ENCODE results near the gene RTEL1. TPM values are rescaled to one million over a fixed set of nuclear protein-coding genes. Genes with fewer than 3 reads are reported as not detected.

Gene RTEL1
- polyA plus RNA-seq, 3 donors, result 1.0 to 15.5 (median 4.8) TPM

DNA sequence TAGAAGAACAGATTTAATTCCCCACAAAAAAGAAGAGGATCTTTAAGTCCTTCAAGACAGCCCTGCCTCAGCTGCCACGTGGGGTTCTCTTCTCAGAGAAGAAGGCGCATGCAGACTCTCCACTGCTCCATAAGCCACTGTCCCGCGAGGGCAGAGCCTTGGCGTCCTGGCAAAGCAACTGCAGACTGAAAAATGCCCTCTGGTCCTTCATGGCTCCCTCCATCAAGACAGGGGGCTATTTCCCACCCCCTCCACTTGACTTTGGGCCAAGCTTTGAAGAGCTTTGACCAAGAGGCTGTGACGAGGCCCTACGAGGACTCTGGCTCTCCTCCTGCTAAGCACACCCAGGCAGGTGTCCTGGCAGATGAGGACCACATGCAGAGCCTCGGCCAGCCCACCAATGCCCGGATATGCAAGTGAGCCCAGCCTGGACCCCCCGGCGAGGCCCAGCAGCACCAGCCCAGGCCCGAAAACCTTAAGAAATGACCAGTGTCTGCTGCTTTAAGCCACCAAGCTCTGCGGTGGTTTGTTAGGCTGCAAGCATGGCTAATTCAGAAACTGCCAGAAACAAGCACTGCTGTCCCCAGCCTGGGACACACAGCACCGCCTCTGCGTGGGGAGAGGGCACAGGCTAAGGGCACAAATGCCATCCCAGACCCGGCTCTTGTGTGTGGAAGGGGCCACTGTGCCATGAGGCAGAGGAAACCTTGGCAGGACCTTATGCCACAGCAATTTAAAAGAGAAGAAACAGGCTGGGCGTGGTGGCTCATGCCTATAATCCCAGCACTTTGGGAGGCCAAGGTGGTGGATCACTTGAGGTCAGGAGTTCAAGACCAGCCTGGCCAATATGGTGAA, 47.3 kb upstream of the RTEL1 start:
- H3K27me3 ChIP-seq (ENCODE audit: control insufficient read depth in 2 of 2, insufficient read depth in 2 of 2, low read length in 2 of 2), result no peaks in the 10 kb centered on the region
- H3K79me2 ChIP-seq (ENCODE audit: insufficient read depth, low read length), result peaks cover 19% of the 10 kb centered on the region
- peaks cover 4 to 11% (median 7%) of the 10 kb centered on the region in 7 donors for H3K9me3 Mint-ChIP-seq
- peaks cover 1 to 4% (median 3%) of the 10 kb centered on the region in 3 donors for H3K27me3 Mint-ChIP-seq (ENCODE audit: low read depth in 3 of 3)
- H3K27ac ChIP-seq (ENCODE audit: low read depth in 1 of 2, low read length in 2 of 2), result no peak overlapping the region
- H3K9ac ChIP-seq (ENCODE audit: insufficient read depth, low read length, poor library complexity, severe bottlenecking), result no peak overlapping the region
- no peak overlapping the region for H3K4me2 ChIP-seq (replicated peaks; ENCODE audit: extremely low read depth, low read length, poor library complexity, severe bottlenecking)
- WGBS (ENCODE audit: insufficient coverage), result 88% methylated on average over 16 of the region's 17 CpGs
- H2AFZ ChIP-seq (ENCODE audit: insufficient read depth, low read depth, low read length, poor library complexity, severe bottlenecking), result no peak overlapping the region
- peak overlapping the region in 3 of 7 donors; percentile 23 to 96 (median 35) for H3K27ac Mint-ChIP-seq
- H3K4me3 Mint-ChIP-seq, result no peak overlapping the region
- peaks cover 7% of the 10 kb centered on the region for H4K20me1 ChIP-seq (ENCODE audit: insufficient read depth, low read length)
- intact Hi-C loops (cut with micrococcal nuclease), result loop anchor here in 1 of 2 donors (5.0 kb wide), 1 partner anchor 34 kb away; no protein-coding TSS in a partner anchor
- peaks cover 30 to 38% of the 10 kb centered on the region in 2 donors for H3K4me1 ChIP-seq (ENCODE audit: control insufficient read depth in 1 of 2, insufficient read depth in 2 of 2, low read length in 2 of 2)
- peaks cover 46% of the 10 kb centered on the region for H3K4me1 Mint-ChIP-seq
- TF ChIP-seq, protein P1, sequence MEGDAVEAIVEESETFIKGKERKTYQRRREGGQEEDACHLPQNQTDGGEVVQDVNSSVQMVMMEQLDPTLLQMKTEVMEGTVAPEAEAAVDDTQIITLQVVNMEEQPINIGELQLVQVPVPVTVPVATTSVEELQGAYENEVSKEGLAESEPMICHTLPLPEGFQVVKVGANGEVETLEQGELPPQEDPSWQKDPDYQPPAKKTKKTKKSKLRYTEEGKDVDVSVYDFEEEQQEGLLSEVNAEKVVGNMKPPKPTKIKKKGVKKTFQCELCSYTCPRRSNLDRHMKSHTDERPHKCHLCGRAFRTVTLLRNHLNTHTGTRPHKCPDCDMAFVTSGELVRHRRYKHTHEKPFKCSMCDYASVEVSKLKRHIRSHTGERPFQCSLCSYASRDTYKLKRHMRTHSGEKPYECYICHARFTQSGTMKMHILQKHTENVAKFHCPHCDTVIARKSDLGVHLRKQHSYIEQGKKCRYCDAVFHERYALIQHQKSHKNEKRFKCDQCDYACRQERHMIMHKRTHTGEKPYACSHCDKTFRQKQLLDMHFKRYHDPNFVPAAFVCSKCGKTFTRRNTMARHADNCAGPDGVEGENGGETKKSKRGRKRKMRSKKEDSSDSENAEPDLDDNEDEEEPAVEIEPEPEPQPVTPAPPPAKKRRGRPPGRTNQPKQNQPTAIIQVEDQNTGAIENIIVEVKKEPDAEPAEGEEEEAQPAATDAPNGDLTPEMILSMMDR (IDR thresholded peaks at IDR 0.05), result no peak
- H3K9me3 ChIP-seq (replicated peaks in 1 of 2; ENCODE audit: control insufficient read depth in 1 of 2, insufficient read depth in 1 of 2, low read length in 2 of 2), result no peaks in the 10 kb centered on the region
- no peak for DNase-seq
- peaks cover 22 to 37% of the 10 kb centered on the region in 2 donors for H3K36me3 Mint-ChIP-seq
- no peak overlapping the region for H3K4me3 ChIP-seq (replicated peaks in 1 of 3; ENCODE audit: low read depth in 2 of 3, low read length in 3 of 3)
- peaks cover 3 to 14% of the 10 kb centered on the region in 2 donors for H3K36me3 ChIP-seq (replicated peaks in 1 of 2; ENCODE audit: control insufficient read depth in 1 of 2, insufficient read depth in 2 of 2, low read length in 2 of 2)

DNA sequence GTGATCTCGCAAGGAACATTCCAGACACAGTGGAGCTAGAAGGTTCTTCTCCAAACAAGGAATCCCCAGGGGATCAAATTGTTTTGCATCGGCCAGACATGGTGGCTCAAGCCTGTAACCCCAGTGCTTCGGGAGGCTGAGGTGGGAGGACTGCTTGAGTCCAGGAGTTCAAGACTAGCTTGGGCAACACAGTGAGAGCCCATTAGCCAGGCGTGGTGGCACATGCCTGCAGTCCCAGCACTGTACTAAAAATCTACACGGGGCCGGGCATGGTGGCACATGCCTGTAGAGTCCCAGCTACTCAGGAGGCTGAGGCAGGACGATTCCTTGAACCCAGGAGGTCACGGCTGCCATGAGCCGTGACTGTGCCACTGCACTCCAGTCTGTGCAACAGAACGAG, 46.5 kb upstream of the RTEL1 start:
- WGBS (ENCODE audit: insufficient coverage), result 93% methylated on average over 8 of the region's 10 CpGs
- TF ChIP-seq, protein P1 (IDR thresholded peaks at IDR 0.05), result no peak
- H2AFZ ChIP-seq (ENCODE audit: insufficient read depth, low read depth, low read length, poor library complexity, severe bottlenecking), result no peak overlapping the region
- peaks cover 1 to 4% (median 3%) of the 10 kb centered on the region in 3 donors for H3K27me3 Mint-ChIP-seq (ENCODE audit: low read depth in 3 of 3)
- peaks cover 43% of the 10 kb centered on the region for H3K4me1 Mint-ChIP-seq
- no peak overlapping the region for H3K4me3 Mint-ChIP-seq
- no peak overlapping the region for H3K4me3 ChIP-seq (replicated peaks in 1 of 3; ENCODE audit: low read depth in 2 of 3, low read length in 3 of 3)
- H3K9ac ChIP-seq (ENCODE audit: insufficient read depth, low read length, poor library complexity, severe bottlenecking), result no peak overlapping the region
- no peak overlapping the region for H3K4me2 ChIP-seq (replicated peaks; ENCODE audit: extremely low read depth, low read length, poor library complexity, severe bottlenecking)
- H3K9me3 ChIP-seq (replicated peaks in 1 of 2; ENCODE audit: control insufficient read depth in 1 of 2, insufficient read depth in 1 of 2, low read length in 2 of 2), result no peaks in the 10 kb centered on the region
- no peaks in the 10 kb centered on the region for H3K27me3 ChIP-seq (ENCODE audit: control insufficient read depth in 2 of 2, insufficient read depth in 2 of 2, low read length in 2 of 2)
- intact Hi-C loops (cut with micrococcal nuclease), result loop anchor here (2.0 to 5.0 kb wide), 2 partner anchors 34 to 43 kb away; no protein-coding TSS in a partner anchor
- DNase-seq, result no peak
- H3K36me3 ChIP-seq (replicated peaks in 1 of 2; ENCODE audit: control insufficient read depth in 1 of 2, insufficient read depth in 2 of 2, low read length in 2 of 2), result peaks cover 9 to 19% of the 10 kb centered on the region in 2 donors
- peaks cover 29 to 44% of the 10 kb centered on the region in 2 donors for H3K36me3 Mint-ChIP-seq
- H3K4me1 ChIP-seq (ENCODE audit: control insufficient read depth in 1 of 2, insufficient read depth in 2 of 2, low read length in 2 of 2), result peaks cover 27 to 32% of the 10 kb centered on the region in 2 donors
- peak overlapping the region; percentile 54 to 87 for H3K27ac ChIP-seq (ENCODE audit: low read depth in 1 of 2, low read length in 2 of 2)
- H3K9me3 Mint-ChIP-seq, result peaks cover under 1 to 9% (median 6%) of the 10 kb centered on the region in 7 donors
- peak overlapping the region; percentile 88 to 96 (median 91) for H3K27ac Mint-ChIP-seq
- H3K79me2 ChIP-seq (ENCODE audit: insufficient read depth, low read length), result peaks cover 19% of the 10 kb centered on the region
- peaks cover 8% of the 10 kb centered on the region for H4K20me1 ChIP-seq (ENCODE audit: insufficient read depth, low read length)
